B cell (primary cell): ENCODE measurements around the gene TBC1D9B. TPM values are rescaled to one million over a fixed set of nuclear protein-coding genes. Genes with fewer than 3 reads are reported as not detected.

Experiments
- ATAC-seq: fragments of 200-7000 bp; cut with Tn5 transposase; one replicate; pipeline ENCODE4 v1.10.0; 2021; ENCODE audit warnings: low read depth, mild to moderate bottlenecking, moderate number of reproducible peaks, moderate library complexity
- CTCF ChIA-PET: fragments of 350-600 bp; sonication (Branson Sonifier 250); formaldehyde crosslinking; loops from one replicate; lab custom pipeline; 2021; ENCODE audit warnings: antibody characterized with exemption, inconsistent platforms; lab: Charles Lee
- POLR2A ChIA-PET: fragments of 350-600 bp; sonication (Branson Sonifier 250); formaldehyde crosslinking; loops from one replicate; lab custom pipeline; 2021; ENCODE audit warnings: antibody characterized with exemption; lab: Charles Lee
- DNase-seq: peaks from one replicate; pipeline ENCODE4 v3.0.0; 2013
- H2AFZ ChIP-seq: 2 replicates; pipeline ENCODE4 v1.6.1; 2012; ENCODE audit warnings: mild to moderate bottlenecking, low read depth, low read length; ENCODE audit not compliant: insufficient read depth, poor library complexity, severe bottlenecking
- H3K27ac ChIP-seq, 2 donors: 1 replicate in 1 of 2; 2 replicates in 1 of 2; pipeline ENCODE4 v1.5.1; 2012 to 2013; ENCODE audit warnings: low read length in 2 of 2, mild to moderate bottlenecking in 2 of 2, moderate library complexity in 1 of 2
- H3K27me3 ChIP-seq, 4 experiments: fragments of 200-600 bp in 1 of 4; sonication (generic) in 1 of 4; replicated peaks in 1 of 4; 1 replicate in 2 of 4; 2 replicates in 2 of 4; pipeline versions ENCODE4 v1.6.1 to v1.7.0; 2013 to 2016; ENCODE audit warnings: low read length in 3 of 4, mild to moderate bottlenecking in 2 of 4, mixed read lengths in 1 of 4, moderate library complexity in 1 of 4; ENCODE audit not compliant: insufficient read depth in 4 of 4, control insufficient read depth in 3 of 4; ENCODE audit errors: control extremely low read depth in 1 of 4
- H3K36me3 ChIP-seq, 2 experiments: replicated peaks in 1 of 2; 1 replicate in 1 of 2; 2 replicates in 1 of 2; pipeline versions ENCODE4 v1.6.1 to v1.7.1; 2013; ENCODE audit warnings: low read length in 1 of 2; ENCODE audit not compliant: insufficient read depth in 2 of 2, control insufficient read depth in 1 of 2; ENCODE audit errors: control extremely low read depth in 1 of 2, extremely low read depth in 1 of 2
- H3K4me1 ChIP-seq, 2 donors: fragments of 200-600 bp in 1 of 2; sonication (generic) in 1 of 2; 1 replicate in 1 of 2; 2 replicates in 1 of 2; pipeline versions ENCODE4 v1.5.1 to v1.6.1; 2013 to 2017; ENCODE audit warnings: low read length in 2 of 2; ENCODE audit not compliant: control insufficient read depth in 2 of 2, insufficient read depth in 2 of 2
- H3K4me2 ChIP-seq: replicated peaks from 2 replicates; pipeline ENCODE3; 2012; ENCODE audit warnings: mild to moderate bottlenecking, low read depth, low read length; ENCODE audit not compliant: poor library complexity, severe bottlenecking
- H3K4me3 ChIP-seq, 5 experiments: fragments of 200-600 bp in 1 of 5; sonication (generic) in 1 of 5; 1 replicate in 3 of 5; 2 replicates in 2 of 5; pipeline versions ENCODE4 v1.5.1 to v1.7.0; 2011 to 2016; ENCODE audit warnings: low read length in 4 of 5, mild to moderate bottlenecking in 4 of 5, low read depth in 2 of 5, control low read depth in 1 of 5, moderate library complexity in 1 of 5; ENCODE audit not compliant: insufficient read depth in 1 of 5; ENCODE audit errors: control extremely low read depth in 1 of 5, extremely low read depth in 1 of 5
- H3K79me2 ChIP-seq: fragments of 200-600 bp; sonication (generic); one replicate; pipeline ENCODE4 v1.6.0; 2016; ENCODE audit warnings: low read length; ENCODE audit not compliant: control insufficient read depth, insufficient read depth
- H3K9ac ChIP-seq: fragments of 200-600 bp; sonication (generic); 2 replicates; pipeline ENCODE4 v1.6.1; 2017; ENCODE audit warnings: mild to moderate bottlenecking, low read length, moderate library complexity
- H3K9me3 ChIP-seq, 3 donors: one replicate each; pipeline versions ENCODE4 v1.6.1 to v1.7.1; 2013; ENCODE audit warnings: low read length in 2 of 3; ENCODE audit not compliant: control insufficient read depth in 2 of 3, insufficient read depth in 1 of 3; ENCODE audit errors: control extremely low read depth in 1 of 3
- H4K20me1 ChIP-seq: 2 replicates; pipeline ENCODE4 v1.6.0; 2012; ENCODE audit warnings: mild to moderate bottlenecking, low read length; ENCODE audit not compliant: insufficient read depth, control insufficient read depth, poor library complexity, severe bottlenecking
- H3K27ac Mint-ChIP-seq: one replicate; pipeline ENCODE4 v1.8.0; 2021; ENCODE audit warnings: mixed read lengths
- H3K27me3 Mint-ChIP-seq: one replicate; pipeline ENCODE4 v1.8.0; 2021; ENCODE audit warnings: mixed read lengths
- H3K4me1 Mint-ChIP-seq: one replicate; pipeline ENCODE4 v1.8.0; 2021; ENCODE audit warnings: mixed read lengths
- H3K4me3 Mint-ChIP-seq: one replicate; pipeline ENCODE4 v1.8.0; 2021; ENCODE audit warnings: mixed read lengths
- H3K9me3 Mint-ChIP-seq: one replicate; pipeline ENCODE4 v1.8.0; 2022; ENCODE audit warnings: mixed read lengths; ENCODE audit not compliant: insufficient read depth
- EZH2 ChIP-seq: IDR thresholded peaks from 2 replicates; pipeline ENCODE4 v1.6.1; 2012; ENCODE audit warnings: borderline replicate concordance, low read depth, mild to moderate bottlenecking, moderate library complexity, low read length; ENCODE audit not compliant: insufficient read depth, poor library complexity, severe bottlenecking
- WGBS: methylation state at CpG from one replicate; pipeline ENCODE4 v1.1.5; 2013; ENCODE audit warnings: missing lambda C conversion rate; ENCODE audit not compliant: insufficient coverage; 5-methylcytosine and 5-hydroxymethylcytosine counted together
- intact Hi-C: fragments of 100-400 bp; cut with micrococcal nuclease; formaldehyde crosslinking; loops from one replicate; pipeline ENCODE4 v1.10.0; 2022
- polyA plus RNA-seq: library from polyadenylated mRNA; depleted of rRNA; stranded (reverse); fragments of >200 nt; gene quantifications from 2 replicates; pipeline ENCODE4 v1.2.3, GENCODE V29; 2012
- total RNA-seq, 2 donors: library from RNA; stranded (reverse); fragments of 120-200 nt in 1 of 2; gene quantifications; 1 replicate in 1 of 2; 2 replicates in 1 of 2; pipeline versions ENCODE4 v1.2.3 to v1.2.4, GENCODE V29; 2013 to 2022
- TF ChIP-seq, protein P1 (sequence below): fragments of 200-600 bp; IDR thresholded peaks from one replicate; pipeline ENCODE4 v1.8.0; 2022; ENCODE audit warnings: antibody characterized with exemption, mild to moderate bottlenecking

Gene TBC1D9B
- total and polyA plus RNA-seq, 2 donors (not counting 1 experiment from before 2014, with no cell fraction given): 143 to 144 TPM

DNA sequence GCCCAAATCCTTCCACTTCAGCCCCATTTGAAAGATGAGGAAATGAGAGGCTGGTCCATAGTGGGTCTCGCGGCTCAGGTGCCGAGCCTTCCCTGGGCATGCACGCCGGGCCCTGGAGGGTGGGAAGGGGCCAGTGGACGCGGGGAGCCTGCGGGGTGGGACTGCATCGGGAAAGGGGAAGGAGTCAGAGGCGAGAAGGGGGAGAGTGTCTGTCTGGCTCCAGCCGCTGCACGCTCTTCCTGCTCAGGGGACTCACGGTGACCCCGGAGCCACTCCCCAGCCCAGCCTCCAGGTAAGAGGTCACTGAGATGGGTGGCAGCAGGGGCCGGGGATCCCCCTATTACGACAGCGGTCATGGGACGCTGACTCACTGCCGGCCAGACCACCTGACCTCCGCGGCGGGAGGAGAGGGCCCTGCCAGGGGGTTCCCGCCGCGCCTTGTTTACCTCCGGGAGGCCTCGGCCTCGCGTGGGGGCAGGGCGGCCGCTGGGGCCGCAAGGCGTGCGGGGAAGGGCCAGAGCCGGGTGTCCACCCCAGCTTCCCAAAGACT lies 88.9 kb downstream of the TBC1D9B start:
- Histone ChIP-seq H3K4me2 (peak overlapping the region; percentile 98), H2AFZ (peak overlapping the region; percentile 66), H3K27ac (peak overlapping the region; percentile 91 to 98), H3K9me3 (peaks cover 0 to 3% (median 0%) of the 10 kb centered on the region in 3 donors), H3K27me3 (peaks cover 0 to 6% (median 0%) of the 10 kb centered on the region in 4 experiments), H3K79me2 (peaks cover 46% of the 10 kb centered on the region), H3K9ac (peak overlapping the region; percentile 98), H3K4me3 (peak overlapping the region in 4 of 5 experiments; percentile 38 to 59 (median 54)), H3K4me1 (peaks cover 40 to 52% of the 10 kb centered on the region in 2 donors), H3K36me3 (peaks cover 0 to 14% of the 10 kb centered on the region in 2 experiments), H4K20me1 (peaks cover 31% of the 10 kb centered on the region)
- POLR2A ChIA-PET: interaction anchor here (0.6 to 3.4 kb wide), 10 partner anchors 12 to 285 kb away, joined by 3 to 44 read pairs (median 7); partner anchors contain the start of genes HNRNPH1, LTC4S, MAML1 and MGAT4B
- ATAC-seq (peak; percentile 59), DNase-seq (peak; percentile 97)
- Mint-ChIP-seq H3K4me1 (peaks cover 53% of the 10 kb centered on the region), H3K9me3 (no peaks in the 10 kb centered on the region), H3K27me3 (no peaks in the 10 kb centered on the region), H3K27ac (peak overlapping the region; percentile 96), H3K4me3 (peak overlapping the region; percentile 91)
- intact Hi-C loops: loop anchor here (1.0 to 5.0 kb wide), 5 partner anchors 13 to 267 kb away; partner anchors contain the start of genes MAML1, MGAT4B, RNF130 and RUFY1
- 2% methylated on average over 31 of the region's 35 CpGs for WGBS
- TF ChIP-seq EZH2: no peak
- TF ChIP-seq, protein P1, sequence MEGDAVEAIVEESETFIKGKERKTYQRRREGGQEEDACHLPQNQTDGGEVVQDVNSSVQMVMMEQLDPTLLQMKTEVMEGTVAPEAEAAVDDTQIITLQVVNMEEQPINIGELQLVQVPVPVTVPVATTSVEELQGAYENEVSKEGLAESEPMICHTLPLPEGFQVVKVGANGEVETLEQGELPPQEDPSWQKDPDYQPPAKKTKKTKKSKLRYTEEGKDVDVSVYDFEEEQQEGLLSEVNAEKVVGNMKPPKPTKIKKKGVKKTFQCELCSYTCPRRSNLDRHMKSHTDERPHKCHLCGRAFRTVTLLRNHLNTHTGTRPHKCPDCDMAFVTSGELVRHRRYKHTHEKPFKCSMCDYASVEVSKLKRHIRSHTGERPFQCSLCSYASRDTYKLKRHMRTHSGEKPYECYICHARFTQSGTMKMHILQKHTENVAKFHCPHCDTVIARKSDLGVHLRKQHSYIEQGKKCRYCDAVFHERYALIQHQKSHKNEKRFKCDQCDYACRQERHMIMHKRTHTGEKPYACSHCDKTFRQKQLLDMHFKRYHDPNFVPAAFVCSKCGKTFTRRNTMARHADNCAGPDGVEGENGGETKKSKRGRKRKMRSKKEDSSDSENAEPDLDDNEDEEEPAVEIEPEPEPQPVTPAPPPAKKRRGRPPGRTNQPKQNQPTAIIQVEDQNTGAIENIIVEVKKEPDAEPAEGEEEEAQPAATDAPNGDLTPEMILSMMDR: no peak
- CTCF ChIA-PET: interaction anchor here (1.1 to 2.5 kb wide), 3 partner anchors 13 to 152 kb away, joined by 3 to 24 read pairs (median 3); no protein-coding TSS in a partner anchor
